HEK293 (cell line): ENCODE measurements around the gene SLAIN2.

Source experiments
- CTCF ChIA-PET: fragments of 350-600 bp; formaldehyde crosslinking; extraction: SDS; loops from one replicate; lab custom pipeline; 2021; ENCODE audit warnings: antibody characterized with exemption; lab: Yijun Ruan, JAX
- POLR2A ChIA-PET: fragments of 300-600 bp; formaldehyde crosslinking; extraction: SDS; loops from one replicate; lab custom pipeline; 2020; ENCODE audit warnings: antibody characterized with exemption, inconsistent platforms; lab: Yijun Ruan, JAX
- H3K27ac ChIP-seq: fragments of 200-500 bp; sonication (Bioruptor generic); 2 replicates; pipeline ENCODE4 v1.5.1; 2014; ENCODE audit warnings: low read depth, low read length, control low read depth, inconsistent platforms; ENCODE audit errors: extremely low read depth
- H3K36me3 ChIP-seq, 2 experiments: fragments of 200-500 bp in 1 of 2; sonication (Bioruptor generic) in 1 of 2; 1 replicate in 1 of 2; 2 replicates in 1 of 2; pipeline ENCODE4 v1.5.1; 2014 to 2017; ENCODE audit warnings: inconsistent platforms in 2 of 2, low read length in 2 of 2; ENCODE audit not compliant: control insufficient read depth in 2 of 2, insufficient read depth in 1 of 2
- H3K4me1 ChIP-seq: fragments of 200-500 bp; sonication (Bioruptor generic); 2 replicates; pipeline ENCODE4 v1.5.1; 2014; ENCODE audit warnings: mild to moderate bottlenecking, low read length, inconsistent platforms; ENCODE audit not compliant: control insufficient read depth, insufficient read depth
- H3K4me3 ChIP-seq: 2 replicates; pipeline ENCODE4 v1.5.1; 2011; ENCODE audit warnings: low read depth, mild to moderate bottlenecking, control low read depth, low read length, moderate library complexity
- H3K9me3 ChIP-seq: fragments of 200-500 bp; sonication (Bioruptor generic); 2 replicates; pipeline ENCODE4 v1.5.1; 2014; ENCODE audit warnings: low read depth, low read length, inconsistent platforms; ENCODE audit not compliant: control insufficient read depth, insufficient read depth
- ELK4 ChIP-seq: IDR thresholded peaks from 2 replicates; pipeline ENCODE4 v1.6.1; 2011; ENCODE audit warnings: mild to moderate bottlenecking, low read depth, low read length, borderline replicate concordance
- HOXA7 ChIP-seq: sonication (generic); formaldehyde crosslinking; IDR thresholded peaks from 2 replicates; pipeline ENCODE4 v1.8.1; 2022; ENCODE audit warnings: missing genetic modification reagents, borderline replicate concordance
- IKZF3 ChIP-seq: fragments of 450-650 bp; IDR thresholded peaks from 2 replicates; pipeline ENCODE4 v1.5.0; 2018; ENCODE audit warnings: missing biosample characterization, mild to moderate bottlenecking, missing genetic modification characterization, moderate library complexity
- MYNN ChIP-seq: fragments of 450-650 bp; formaldehyde crosslinking; IDR thresholded peaks from 2 replicates; pipeline ENCODE4 v1.5.1; 2016; ENCODE audit warnings: missing biosample characterization, missing genetic modification characterization, borderline replicate concordance
- OSR2 ChIP-seq: fragments of 450-650 bp; formaldehyde crosslinking; IDR thresholded peaks from 2 replicates; pipeline ENCODE4 v1.5.1; 2016; ENCODE audit warnings: missing biosample characterization, missing genetic modification characterization
- ZBTB20 ChIP-seq: fragments of 450-650 bp; formaldehyde crosslinking; IDR thresholded peaks from 2 replicates; pipeline ENCODE4 v1.5.1; 2016; ENCODE audit warnings: missing biosample characterization, missing genetic modification characterization
- ZEB2 ChIP-seq: fragments of 450-650 bp; formaldehyde crosslinking; IDR thresholded peaks from 2 replicates; pipeline ENCODE4 v1.5.1; 2016; ENCODE audit warnings: missing biosample characterization, missing genetic modification characterization
- ZFP41 ChIP-seq: fragments of 450-650 bp; formaldehyde crosslinking; IDR thresholded peaks from 2 replicates; pipeline ENCODE4 v1.5.1; 2016; ENCODE audit warnings: missing biosample characterization, missing genetic modification characterization, borderline replicate concordance
- ZNF174 ChIP-seq: fragments of 450-650 bp; formaldehyde crosslinking; IDR thresholded peaks from 2 replicates; pipeline ENCODE4 v1.5.0; 2017; ENCODE audit warnings: missing biosample characterization, mild to moderate bottlenecking, missing genetic modification characterization
- ZNF223 ChIP-seq: fragments of 450-650 bp; formaldehyde crosslinking; IDR thresholded peaks from 2 replicates; pipeline ENCODE4 v1.5.1; 2016; ENCODE audit warnings: missing biosample characterization, missing genetic modification characterization
- ZNF274 ChIP-seq, 2 experiments: fragments of 200-500 bp in 1 of 2; fragments of 450-650 bp in 1 of 2; sonication (Bioruptor generic) in 1 of 2; formaldehyde crosslinking in 1 of 2; IDR thresholded peaks; 2 replicates each; pipeline versions ENCODE4 v1.5.1 to v1.6.1; 2014 to 2016; ENCODE audit warnings: borderline replicate concordance in 1 of 2, inconsistent platforms in 1 of 2, low read length in 1 of 2, missing biosample characterization in 1 of 2, missing genetic modification characterization in 1 of 2
- ZNF324 ChIP-seq: fragments of 450-650 bp; formaldehyde crosslinking; IDR thresholded peaks from 2 replicates; pipeline ENCODE4 v1.5.1; 2016; ENCODE audit warnings: missing biosample characterization, missing genetic modification characterization
- ZNF335 ChIP-seq: fragments of 450-650 bp; formaldehyde crosslinking; conservative IDR thresholded peaks from 2 replicates; pipeline ENCODE4 v1.5.1; 2016; ENCODE audit warnings: missing biosample characterization, missing genetic modification characterization
- ZNF366 ChIP-seq: fragments of 450-650 bp; formaldehyde crosslinking; conservative IDR thresholded peaks from 2 replicates; pipeline ENCODE4 v1.5.1; 2016; ENCODE audit warnings: missing biosample characterization, missing genetic modification characterization
- ZNF37A ChIP-seq: fragments of 450-650 bp; IDR thresholded peaks from 2 replicates; pipeline ENCODE4 v1.5.1; 2018; ENCODE audit warnings: missing biosample characterization, missing genetic modification characterization
- ZNF394 ChIP-seq: fragments of 450-650 bp; formaldehyde crosslinking; IDR thresholded peaks from 2 replicates; pipeline ENCODE4 v1.5.1; 2016; ENCODE audit warnings: missing biosample characterization, missing genetic modification characterization, mild to moderate bottlenecking, moderate library complexity, borderline replicate concordance
- ZNF404 ChIP-seq: fragments of 450-650 bp; formaldehyde crosslinking; IDR thresholded peaks from 2 replicates; pipeline ENCODE4 v1.5.1; 2017; ENCODE audit warnings: missing biosample characterization, missing genetic modification characterization
- ZNF488 ChIP-seq: fragments of 450-650 bp; formaldehyde crosslinking; IDR thresholded peaks from 2 replicates; pipeline ENCODE4 v1.5.1; 2016; ENCODE audit warnings: missing biosample characterization, missing genetic modification characterization
- ZNF610 ChIP-seq: fragments of 450-650 bp; formaldehyde crosslinking; IDR thresholded peaks from 2 replicates; pipeline ENCODE4 v1.5.1; 2016; ENCODE audit warnings: missing biosample characterization, missing genetic modification characterization, borderline replicate concordance
- ZNF707 ChIP-seq: fragments of 450-650 bp; formaldehyde crosslinking; IDR thresholded peaks from 2 replicates; pipeline ENCODE4 v1.5.1; 2016; ENCODE audit warnings: missing biosample characterization, missing genetic modification characterization
- ZNF776 ChIP-seq: fragments of 450-650 bp; formaldehyde crosslinking; IDR thresholded peaks from 2 replicates; pipeline ENCODE4 v1.5.0; 2017; ENCODE audit warnings: missing biosample characterization, missing genetic modification characterization, borderline replicate concordance
- ZNF777 ChIP-seq: fragments of 450-650 bp; formaldehyde crosslinking; IDR thresholded peaks from 2 replicates; pipeline ENCODE4 v1.5.1; 2017; ENCODE audit warnings: missing biosample characterization, missing genetic modification characterization, borderline replicate concordance
- ZNF791 ChIP-seq: fragments of 450-650 bp; formaldehyde crosslinking; IDR thresholded peaks from 2 replicates; pipeline ENCODE4 v1.5.1; 2016; ENCODE audit warnings: missing biosample characterization, missing genetic modification characterization
- ZXDB ChIP-seq: fragments of 450-650 bp; formaldehyde crosslinking; IDR thresholded peaks from 2 replicates; pipeline ENCODE4 v1.5.1; 2016; ENCODE audit warnings: missing biosample characterization, missing genetic modification characterization
- TF ChIP-seq, protein P1 (sequence below): fragments of 450-650 bp; formaldehyde crosslinking; conservative IDR thresholded peaks from 2 replicates; pipeline ENCODE4 v1.5.1; 2016; ENCODE audit warnings: low read depth, missing biosample characterization, missing genetic modification characterization

SLAIN2 gene

DNA sequence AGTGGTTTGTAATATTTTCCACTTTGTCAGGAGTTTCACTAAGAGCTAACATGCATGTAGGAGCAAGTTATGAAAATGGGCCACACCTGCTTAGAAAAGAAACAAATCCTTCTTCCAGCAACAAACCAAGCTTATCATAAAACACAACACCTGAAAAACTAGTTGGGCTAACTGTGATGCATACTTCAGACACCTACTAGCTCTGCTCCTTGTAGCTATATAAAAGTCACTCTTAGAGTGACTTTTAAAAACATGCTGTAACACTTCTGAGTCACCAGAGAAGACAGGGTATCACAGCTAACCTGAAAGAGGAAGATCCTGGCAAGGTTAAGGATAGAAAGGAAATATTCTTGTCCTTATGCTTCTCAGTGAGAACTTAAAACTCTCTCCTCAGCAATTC lies 3.6 kb upstream of the SLAIN2 start:
- no peak for TF ChIP-seq ZFP41 (tag by site-specific recombination)
- TF ChIP-seq MYNN (tag by site-specific recombination) = peak; percentile 47; the same call in 1 of the 2 replicates
- H3K27ac ChIP-seq = no peak overlapping the region
- H3K36me3 ChIP-seq = no peaks in the 10 kb centered on the region
- no peak overlapping the region for H3K4me3 ChIP-seq
- POLR2A ChIA-PET = no interaction called here
- CTCF ChIA-PET = interaction anchor here (0.5 to 0.6 kb wide), 2 partner anchors 69 to 90 kb away, joined by 3 to 4 read pairs; no protein-coding TSS in a partner anchor
- H3K4me1 ChIP-seq = no peaks in the 10 kb centered on the region
- H3K9me3 ChIP-seq = no peaks in the 10 kb centered on the region

GRCh38 chr4:48339642-48340041 lies 1.7 kb upstream of the SLAIN2 start:
- POLR2A ChIA-PET = no interaction called here
- H3K36me3 ChIP-seq = no peaks in the 10 kb centered on the region
- no peak for TF ChIP-seq ZNF37A (tag by site-specific recombination)
- TF ChIP-seq HOXA7 (CRISPR knock-in tag) = no peak
- TF ChIP-seq, protein P1, sequence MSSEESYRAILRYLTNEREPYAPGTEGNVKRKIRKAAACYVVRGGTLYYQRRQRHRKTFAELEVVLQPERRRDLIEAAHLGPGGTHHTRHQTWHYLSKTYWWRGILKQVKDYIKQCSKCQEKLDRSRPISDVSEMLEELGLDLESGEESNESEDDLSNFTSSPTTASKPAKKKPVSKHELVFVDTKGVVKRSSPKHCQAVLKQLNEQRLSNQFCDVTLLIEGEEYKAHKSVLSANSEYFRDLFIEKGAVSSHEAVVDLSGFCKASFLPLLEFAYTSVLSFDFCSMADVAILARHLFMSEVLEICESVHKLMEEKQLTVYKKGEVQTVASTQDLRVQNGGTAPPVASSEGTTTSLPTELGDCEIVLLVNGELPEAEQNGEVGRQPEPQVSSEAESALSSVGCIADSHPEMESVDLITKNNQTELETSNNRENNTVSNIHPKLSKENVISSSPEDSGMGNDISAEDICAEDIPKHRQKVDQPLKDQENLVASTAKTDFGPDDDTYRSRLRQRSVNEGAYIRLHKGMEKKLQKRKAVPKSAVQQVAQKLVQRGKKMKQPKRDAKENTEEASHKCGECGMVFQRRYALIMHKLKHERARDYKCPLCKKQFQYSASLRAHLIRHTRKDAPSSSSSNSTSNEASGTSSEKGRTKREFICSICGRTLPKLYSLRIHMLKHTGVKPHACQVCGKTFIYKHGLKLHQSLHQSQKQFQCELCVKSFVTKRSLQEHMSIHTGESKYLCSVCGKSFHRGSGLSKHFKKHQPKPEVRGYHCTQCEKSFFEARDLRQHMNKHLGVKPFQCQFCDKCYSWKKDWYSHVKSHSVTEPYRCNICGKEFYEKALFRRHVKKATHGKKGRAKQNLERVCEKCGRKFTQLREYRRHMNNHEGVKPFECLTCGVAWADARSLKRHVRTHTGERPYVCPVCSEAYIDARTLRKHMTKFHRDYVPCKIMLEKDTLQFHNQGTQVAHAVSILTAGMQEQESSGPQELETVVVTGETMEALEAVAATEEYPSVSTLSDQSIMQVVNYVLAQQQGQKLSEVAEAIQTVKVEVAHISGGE = no peak
- TF ChIP-seq ZXDB (tag by site-specific recombination) = no peak
- no peak for TF ChIP-seq ZNF324 (tag by site-specific recombination)
- no peak for TF ChIP-seq ZNF777 (tag by site-specific recombination)
- no peak for TF ChIP-seq ZNF610
- TF ChIP-seq ZNF707 (tag by site-specific recombination) = no peak
- no peak for TF ChIP-seq IKZF3 (tag by site-specific recombination)
- TF ChIP-seq ZNF366 (tag by site-specific recombination) = no peak
- TF ChIP-seq ZNF404 (tag by site-specific recombination) = no peak
- TF ChIP-seq ZNF174 (tag by site-specific recombination) = no peak
- no peak for TF ChIP-seq ZNF335
- no peak for TF ChIP-seq ZNF776
- no peak for TF ChIP-seq ZNF274 (IDR thresholded peaks at IDR 0.05; ENCODE audit: low read length)
- TF ChIP-seq ZNF274 (tag by site-specific recombination; IDR thresholded peaks at IDR 0.05; ENCODE audit: borderline replicate concordance) = no peak
- TF ChIP-seq ZBTB20 (tag by site-specific recombination) = no peak
- H3K9me3 ChIP-seq = no peaks in the 10 kb centered on the region
- H3K4me3 ChIP-seq = no peak overlapping the region
- CTCF ChIA-PET = no interaction called here
- 0 out of 2 replicates have a peak, but pooled peaks cover 3% of the 10 kb centered on the region for H3K4me1 ChIP-seq
- no peak overlapping the region for H3K27ac ChIP-seq

- ChIA-PET POLR2A (interaction anchor here (1.0 kb wide), 2 partner anchors 18 to 19 kb away, joined by 3 to 5 read pairs; no protein-coding TSS in a partner anchor), CTCF (no interaction called here)
- H3K27ac ChIP-seq = peak overlapping the region; percentile 50; the same call in 1 of the 2 replicates
- no peaks in the 10 kb centered on the region for H3K36me3 ChIP-seq
- no peaks in the 10 kb centered on the region for H3K9me3 ChIP-seq
- peak overlapping the region; percentile 45 for H3K4me3 ChIP-seq
- 0 out of 2 replicates have a peak, but pooled peaks cover 3% of the 10 kb centered on the region for H3K4me1 ChIP-seq
- TF ChIP-seq ZEB2 (tag by site-specific recombination) (peak; percentile 24; the same call in 1 of the 2 replicates), ZNF488 (tag by site-specific recombination) (no peak), ELK4 (no peak), ZNF394 (tag by site-specific recombination) (0 out of 2 replicates have a peak, but pooled peaks have one; percentile 26), OSR2 (tag by site-specific recombination) (0 out of 2 replicates have a peak, but pooled peaks have one; percentile 6), ZNF223 (tag by site-specific recombination) (no peak), ZNF366 (tag by site-specific recombination) (peak; percentile 53; the same call in 1 of the 2 replicates), ZNF791 (tag by site-specific recombination) (no peak)
Measured at GRCh38 chr4:48340276-48340964, 909 bp upstream of the SLAIN2 start.
